Activated CD8-positive, alpha-beta T cell treated with anti-CD3 and anti-CD28 coated beads for 36 hours (primary cell): ENCODE data around the gene ARMC3. TPM values are rescaled to one million over a fixed set of nuclear protein-coding genes. Genes with fewer than 3 reads are reported as not detected.
"Not testable (repeated sequence)": the region's sequence is repeated elsewhere in the genome, so short reads cannot be mapped to it uniquely, and the experiment has no call there.

Experiments
- ATAC-seq: fragments of 200-7000 bp; cut with Tn5 transposase; one replicate; pipeline ENCODE4 v1.10.0; 2021; ENCODE audit warnings: mild to moderate bottlenecking, moderate library complexity
- CTCF ChIA-PET: fragments of 350-600 bp; sonication (Branson Sonifier 250); formaldehyde crosslinking; loops from one replicate; lab custom pipeline; 2021; ENCODE audit warnings: antibody characterized with exemption; lab: Charles Lee
- POLR2A ChIA-PET: fragments of 350-600 bp; sonication (Branson Sonifier 250); formaldehyde crosslinking; loops from one replicate; lab custom pipeline; 2021; ENCODE audit warnings: antibody characterized with exemption; lab: Charles Lee
- DNase-seq: peaks from one replicate; pipeline ENCODE4 v3.0.0-alpha.2; 2020
- H3K27ac Mint-ChIP-seq: one replicate; pipeline ENCODE4 v1.8.0; 2021; ENCODE audit warnings: mild to moderate bottlenecking, mixed read lengths
- H3K27me3 Mint-ChIP-seq: one replicate; pipeline ENCODE4 v1.8.0; 2021; ENCODE audit warnings: mixed read lengths
- H3K36me3 Mint-ChIP-seq: one replicate; pipeline ENCODE4 v1.8.0; 2021; ENCODE audit warnings: low read depth, mixed read lengths
- H3K4me1 Mint-ChIP-seq: one replicate; pipeline ENCODE4 v1.8.0; 2021; ENCODE audit warnings: low read depth, mixed read lengths
- H3K4me3 Mint-ChIP-seq: one replicate; pipeline ENCODE4 v1.8.0; 2021; ENCODE audit warnings: mild to moderate bottlenecking, moderate library complexity, mixed read lengths
- H3K9me3 Mint-ChIP-seq: one replicate; pipeline ENCODE4 v1.8.0; 2021; ENCODE audit warnings: mixed read lengths
- CTCF ChIP-seq: fragments of 200-600 bp; IDR thresholded peaks from one replicate; pipeline ENCODE4 v1.8.0; 2022; ENCODE audit warnings: antibody characterized with exemption, mild to moderate bottlenecking
- intact Hi-C: fragments of 100-400 bp; cut with micrococcal nuclease; formaldehyde crosslinking; loops from one replicate; pipeline ENCODE4 v1.10.0; 2022
- total RNA-seq, 2 experiments: library from RNA; stranded (reverse); gene quantifications; one replicate each; pipeline ENCODE4 v1.2.3, GENCODE V29; 2021

The ARMC3 gene
- total RNA-seq, 2 experiments from 2014 or later = not detected

DNA sequence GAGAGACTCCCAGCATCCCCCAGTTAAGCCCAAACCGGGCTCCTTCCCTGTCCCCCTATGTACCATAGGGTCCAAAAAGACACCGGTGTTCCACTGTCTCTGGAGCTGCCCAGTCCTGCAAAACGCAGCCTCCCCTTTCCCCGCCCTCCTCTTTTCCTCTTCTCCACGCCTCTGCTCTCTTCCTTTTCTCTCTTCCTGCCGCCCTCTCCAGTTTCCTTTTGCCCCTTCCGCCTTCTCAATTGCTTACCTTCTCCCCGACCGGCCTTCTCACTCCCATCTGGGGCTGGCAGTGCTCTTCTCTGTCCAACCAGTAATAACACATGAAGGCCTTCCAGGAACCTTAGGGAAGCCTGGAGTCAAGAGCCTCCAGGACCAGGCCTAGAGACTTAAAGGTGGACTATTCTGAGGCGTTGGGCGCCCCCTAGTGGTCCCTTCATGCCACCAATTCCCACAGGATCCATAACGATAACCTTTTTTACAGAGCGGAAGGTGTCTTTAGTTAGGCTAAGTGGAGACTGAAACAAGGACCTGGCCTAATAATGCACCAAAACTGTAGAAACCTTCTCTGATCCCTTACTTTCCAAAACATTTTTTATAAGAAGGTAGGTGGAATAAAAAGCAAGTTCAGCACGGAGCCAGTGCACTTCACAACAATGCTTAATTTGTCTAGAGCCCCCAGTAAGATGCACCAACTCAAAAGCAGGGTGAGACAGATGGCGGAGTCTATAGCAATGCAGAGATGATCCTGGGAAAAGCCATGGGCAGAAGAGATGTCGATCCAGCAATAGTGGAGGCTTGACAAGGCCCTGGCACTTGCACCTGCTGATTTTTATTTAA, 140.3 kb downstream of the ARMC3 start:
- Mint-ChIP-seq H3K27ac (no peak overlapping the region), H3K36me3 (no peaks in the 10 kb centered on the region), H3K27me3 (peaks cover 6% of the 10 kb centered on the region), H3K4me3 (no peak overlapping the region), H3K9me3 (no peaks in the 10 kb centered on the region), H3K4me1 (peaks cover 2% of the 10 kb centered on the region)
- peak; percentile 82 for TF ChIP-seq CTCF
- CTCF ChIA-PET = interaction anchor here (0.7 to 0.9 kb wide), 2 partner anchors 11 to 17 kb away, joined by 3 read pairs; no protein-coding TSS in a partner anchor
- intact Hi-C loops = loop anchor here (5.0 kb wide), 1 partner anchor 76 kb away; no protein-coding TSS in a partner anchor
- ATAC-seq = peak; percentile 75
- peak; percentile 85 for DNase-seq
- POLR2A ChIA-PET = no interaction called here

- Mint-ChIP-seq H3K4me3 (no peak overlapping the region), H3K27ac (no peak overlapping the region), H3K27me3 (peaks cover 2% of the 10 kb centered on the region), H3K9me3 (no peaks in the 10 kb centered on the region), H3K36me3 (no peaks in the 10 kb centered on the region), H3K4me1 (peaks cover 2% of the 10 kb centered on the region)
- DNase-seq (no peak), ATAC-seq (no peak)
- ChIA-PET POLR2A (no interaction called here), CTCF (interaction anchor here (0.7 to 0.9 kb wide), 2 partner anchors 10 to 16 kb away, joined by 3 read pairs; no protein-coding TSS in a partner anchor)
- no peak for TF ChIP-seq CTCF
- intact Hi-C loops = loop anchor here (5.0 kb wide), 1 partner anchor 77 kb away; no protein-coding TSS in a partner anchor
These were observed 141.4 kb downstream of the ARMC3 start for GRCh38 chr10:23069019-23069815.

DNA sequence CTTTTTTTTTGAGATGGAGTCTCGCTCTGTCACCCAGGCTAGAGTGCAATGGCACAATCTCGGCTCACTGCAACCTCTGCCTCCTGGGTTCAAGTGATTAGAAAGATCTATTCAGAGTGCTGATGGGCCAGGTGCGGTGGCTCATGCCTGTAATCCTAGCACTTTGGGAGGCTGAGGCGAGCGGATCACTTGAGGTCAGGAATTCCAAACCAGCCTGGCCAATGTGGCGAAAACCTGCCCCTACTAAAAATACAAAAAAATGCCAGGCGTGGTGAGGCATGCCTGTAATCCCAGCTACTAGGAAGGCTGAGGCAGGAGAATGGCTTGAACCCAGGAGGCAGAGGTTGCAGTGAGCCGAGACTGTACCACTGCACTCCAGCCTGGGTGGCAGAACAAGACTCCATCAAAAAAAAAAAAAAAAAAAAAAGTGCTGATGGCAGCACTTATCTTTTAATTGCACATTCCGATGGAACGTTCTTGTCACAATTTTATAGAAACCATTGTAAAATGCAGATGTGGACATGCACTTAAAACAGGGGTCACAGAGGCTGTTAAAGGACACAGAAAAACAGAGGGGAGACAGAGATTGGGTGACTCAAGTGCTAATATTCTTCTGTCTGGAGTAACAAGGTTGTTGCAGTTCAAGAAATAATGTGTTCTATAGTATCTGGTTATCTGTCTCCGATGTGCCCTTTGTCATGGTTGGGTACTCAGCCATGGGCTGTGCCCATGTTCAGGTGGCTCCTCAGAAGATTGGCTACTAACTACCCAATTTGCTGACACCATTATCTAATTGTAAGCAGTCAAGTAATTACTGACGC, 142.4 kb downstream of the ARMC3 start:
- H3K9me3 Mint-ChIP-seq, H3K4me3 Mint-ChIP-seq, POLR2A ChIA-PET, intact Hi-C loops, DNase-seq, ATAC-seq, H3K27ac Mint-ChIP-seq, CTCF ChIA-PET, H3K36me3 Mint-ChIP-seq, H3K27me3 Mint-ChIP-seq, H3K4me1 Mint-ChIP-seq: not testable (repeated sequence)

DNA sequence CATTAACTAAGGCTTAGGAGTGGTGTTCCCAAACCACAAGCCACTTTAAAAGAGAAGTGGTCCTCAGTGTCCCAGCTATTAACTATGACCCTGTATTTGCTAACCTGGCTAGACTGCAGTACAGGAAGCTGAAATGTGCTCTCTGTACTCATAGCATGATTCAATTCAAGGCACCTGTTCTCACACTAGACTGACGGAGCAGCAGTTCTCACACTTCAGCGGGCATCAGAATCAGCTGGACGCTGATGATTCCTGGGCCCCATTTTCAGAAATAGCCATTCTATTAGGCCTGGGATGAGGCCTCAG, 143.0 kb downstream of the ARMC3 start:
- peaks cover 3% of the 10 kb centered on the region for H3K27me3 Mint-ChIP-seq
- no peak for TF ChIP-seq CTCF
- intact Hi-C loops = no loop called here
- no peak for DNase-seq
- CTCF ChIA-PET = no interaction called here
- no peaks in the 10 kb centered on the region for H3K9me3 Mint-ChIP-seq
- POLR2A ChIA-PET = no interaction called here
- no peaks in the 10 kb centered on the region for H3K36me3 Mint-ChIP-seq
- H3K4me3 Mint-ChIP-seq = no peak overlapping the region
- H3K4me1 Mint-ChIP-seq = peaks cover 2% of the 10 kb centered on the region
- ATAC-seq = no peak
- no peak overlapping the region for H3K27ac Mint-ChIP-seq

GRCh38 chr10:23072593-23072992, 144.7 kb downstream of the ARMC3 start:
- POLR2A ChIA-PET, H3K4me1 Mint-ChIP-seq, H3K27me3 Mint-ChIP-seq, H3K36me3 Mint-ChIP-seq, H3K4me3 Mint-ChIP-seq, H3K27ac Mint-ChIP-seq, ATAC-seq, DNase-seq, H3K9me3 Mint-ChIP-seq, intact Hi-C loops: not testable (repeated sequence)
- CTCF ChIA-PET = interaction anchor here (1.0 kb wide), 1 partner anchor 86 kb away, joined by 3 read pairs; no protein-coding TSS in a partner anchor
